GM18951 (cell line): ENCODE results near the gene NUP210L.

Experiments
- POLR2A ChIP-seq: IDR thresholded peaks from 4 replicates; pipeline ENCODE4 v1.6.1; 2011; ENCODE audit warnings: mild to moderate bottlenecking; ENCODE audit not compliant: insufficient read length, insufficient read depth; ENCODE audit errors: extremely low read depth
- in situ Hi-C: fragments of 300-500 bp; cut with MboI; formaldehyde crosslinking; loops from one replicate; pipeline ENCODE4 v1.12.0; 2022; ENCODE audit warnings: low sequenced_read_pairs, mixed read lengths, inconsistent platforms; ENCODE audit not compliant: unreplicated experiment

The NUP210L gene

DNA sequence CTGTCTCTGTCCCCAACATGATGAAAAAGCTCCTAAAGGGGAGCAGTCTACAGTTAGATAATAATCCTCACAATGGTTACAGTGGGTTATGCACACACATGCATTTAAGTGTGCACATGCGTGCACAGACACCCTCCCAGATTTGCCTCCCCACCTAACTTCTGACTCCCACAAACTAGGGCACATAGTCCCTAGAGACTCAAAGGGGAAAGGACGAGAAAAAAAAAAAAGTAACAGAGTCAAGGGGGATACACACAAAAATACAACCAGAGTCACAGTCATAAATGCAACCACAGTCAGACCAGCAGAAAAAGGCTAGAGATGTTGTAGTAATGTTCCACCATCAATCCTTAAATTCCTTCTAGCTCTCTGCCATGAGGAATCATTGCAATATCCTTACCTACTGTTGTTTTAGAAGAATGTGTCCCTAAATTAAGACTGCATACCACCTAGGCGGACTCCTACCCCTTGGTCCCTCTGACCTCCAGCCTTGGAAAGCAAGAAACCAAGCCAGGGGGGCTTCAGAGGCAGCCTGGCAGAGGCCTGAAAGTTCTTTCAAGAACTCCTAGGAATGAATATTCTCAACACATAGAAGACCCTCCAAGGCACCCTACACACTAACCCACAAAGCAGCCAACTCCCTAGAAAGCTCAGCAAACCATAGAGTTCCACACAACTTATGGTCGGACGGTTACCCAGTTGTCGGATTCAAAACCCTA is 197.7 kb downstream of the NUP210L start:
- TF ChIP-seq POLR2A: no peak
- in situ Hi-C loops: no loop called here

DNA sequence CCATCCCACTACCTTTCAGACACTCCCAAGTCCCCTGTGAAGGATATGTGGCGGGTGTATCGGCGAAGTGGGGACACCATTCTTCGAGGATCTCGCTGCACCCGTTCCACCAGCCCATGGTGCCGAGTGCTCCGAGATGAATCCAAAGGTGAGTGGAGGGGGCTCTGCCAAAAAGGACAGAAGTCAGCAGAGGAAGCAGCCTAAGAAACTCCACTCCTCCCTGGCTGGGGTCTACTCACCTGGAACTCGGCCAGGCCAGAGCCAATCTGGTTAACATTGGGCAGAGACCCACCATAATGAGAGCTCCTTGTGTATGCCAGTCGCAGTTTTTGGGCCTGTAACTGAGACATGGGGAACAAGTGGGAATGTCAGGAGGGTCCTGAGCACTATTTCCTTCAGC is 200.0 kb downstream of the NUP210L start:
- TF ChIP-seq POLR2A: no peak
- in situ Hi-C loops: no loop called here

DNA sequence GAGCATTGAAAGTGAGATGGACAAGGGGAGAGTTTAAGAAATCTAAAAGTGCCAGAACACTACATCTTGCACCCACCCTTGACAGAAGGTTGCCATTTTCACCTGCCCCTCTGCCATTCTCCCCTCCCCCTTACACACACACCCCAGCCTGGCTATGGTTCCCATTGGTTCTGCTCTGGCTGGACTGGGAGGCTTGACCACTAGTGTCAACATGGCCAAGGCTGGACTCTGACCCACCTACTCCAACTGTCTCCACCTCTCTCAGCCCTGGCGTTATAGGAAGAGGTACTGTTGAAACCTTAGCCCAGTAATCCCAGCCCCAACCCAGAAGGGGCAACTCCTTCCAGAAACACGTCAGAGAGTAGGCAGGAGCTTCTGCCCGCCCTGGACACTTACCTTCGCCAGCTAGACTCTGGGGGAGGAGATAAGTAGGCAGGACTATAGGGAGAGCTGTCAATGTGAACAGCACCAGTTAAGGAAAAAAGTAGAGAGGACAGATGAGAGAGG is 201.0 kb downstream of the NUP210L start:
- no peak for TF ChIP-seq POLR2A
- in situ Hi-C loops: no loop called here

DNA sequence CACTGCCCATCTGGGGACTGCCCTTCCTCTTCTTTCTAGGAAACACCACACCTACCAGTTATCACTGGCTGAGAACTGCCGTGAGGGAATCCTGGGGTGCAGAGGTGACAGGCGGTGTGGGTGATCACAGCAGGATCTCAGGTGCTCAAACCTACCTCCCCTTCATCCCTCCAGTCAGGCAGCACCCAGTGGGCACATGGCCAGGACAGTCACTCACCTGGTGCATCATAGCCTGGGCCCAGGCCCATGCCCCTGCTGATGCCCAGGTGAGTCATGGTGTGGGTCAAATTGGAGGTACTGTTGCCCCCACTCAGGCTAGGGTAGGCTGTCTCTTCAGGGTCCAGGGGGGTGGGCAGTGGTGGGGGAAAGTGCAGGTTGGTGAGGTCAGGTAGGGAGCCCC is 203.1 kb downstream of the NUP210L start:
- in situ Hi-C loops: no loop called here
- no peak for TF ChIP-seq POLR2A

DNA sequence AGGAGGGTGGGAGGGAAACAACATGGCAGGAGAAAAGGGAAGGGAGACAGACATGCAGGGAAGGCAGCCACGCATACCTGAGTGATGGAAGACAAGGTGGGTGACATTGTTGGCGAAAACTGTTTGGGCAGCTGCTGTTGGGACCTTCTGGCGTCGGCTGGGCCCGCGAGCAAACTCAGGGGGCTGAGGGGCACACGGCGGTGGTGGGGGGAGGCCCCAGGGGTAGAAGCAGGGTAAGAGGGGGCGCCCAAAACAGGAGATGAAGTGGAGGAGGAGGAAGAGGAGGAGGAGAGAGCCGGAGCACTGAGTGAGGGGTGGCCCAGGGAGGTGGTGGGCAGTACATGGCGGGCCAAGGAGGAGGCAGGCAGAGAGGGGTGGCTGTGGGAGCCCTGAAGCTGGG is 203.7 kb downstream of the NUP210L start:
- in situ Hi-C loops: no loop called here
- TF ChIP-seq POLR2A: no peak

GRCh38 chr1:153946622-153947241 is 208.1 kb downstream of the NUP210L start, which contains the start of gene DENND4B:
Gene DENND4B (minus strand): TSS chr1:153946718. CDS start chr1:153944374, 2,344 bp downstream.
- in situ Hi-C loops: no loop called here
- TF ChIP-seq POLR2A: peak; percentile 53

DNA sequence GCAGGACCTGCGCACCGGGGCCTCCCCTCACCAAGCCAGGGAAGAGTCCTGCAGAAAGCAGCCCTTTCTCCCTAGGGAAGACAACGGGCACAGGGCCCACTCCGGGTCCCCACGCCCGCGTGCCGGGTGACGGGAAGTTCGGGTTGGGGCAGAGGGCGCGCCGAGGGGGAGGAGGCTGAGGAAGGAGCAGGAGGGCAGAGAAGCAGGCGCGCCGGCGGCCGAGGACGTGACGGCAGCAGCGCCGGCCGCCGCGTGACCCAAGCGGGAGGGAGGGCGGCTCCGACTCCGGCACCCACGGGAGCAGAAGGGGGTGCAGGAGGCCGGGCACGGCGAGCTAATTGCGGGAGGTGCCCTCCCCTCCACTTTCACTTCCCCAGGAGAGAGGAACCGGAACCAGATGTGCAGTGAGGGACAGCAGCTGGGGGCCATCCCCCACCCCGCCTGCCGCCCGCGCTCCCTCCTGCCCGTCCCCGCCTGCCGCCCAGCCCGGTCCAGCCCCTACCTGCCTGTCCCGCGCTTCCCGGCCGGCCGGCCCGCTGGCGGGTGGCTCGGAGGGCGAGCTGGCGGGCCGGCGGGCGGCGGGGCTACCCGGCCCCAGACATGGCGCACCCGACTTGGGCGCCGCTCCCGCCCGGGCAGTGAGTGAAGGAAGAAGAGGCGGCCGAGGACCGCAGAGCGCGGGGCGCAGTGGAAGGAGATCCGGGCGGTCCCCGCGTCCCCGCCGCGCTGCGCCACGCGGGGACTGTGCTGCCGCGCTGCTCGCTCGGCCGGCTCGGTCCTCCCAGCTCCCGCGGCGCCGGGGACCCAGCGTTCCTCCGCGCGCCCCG is 208.9 kb downstream of the NUP210L start:
- in situ Hi-C loops: no loop called here

DNA sequence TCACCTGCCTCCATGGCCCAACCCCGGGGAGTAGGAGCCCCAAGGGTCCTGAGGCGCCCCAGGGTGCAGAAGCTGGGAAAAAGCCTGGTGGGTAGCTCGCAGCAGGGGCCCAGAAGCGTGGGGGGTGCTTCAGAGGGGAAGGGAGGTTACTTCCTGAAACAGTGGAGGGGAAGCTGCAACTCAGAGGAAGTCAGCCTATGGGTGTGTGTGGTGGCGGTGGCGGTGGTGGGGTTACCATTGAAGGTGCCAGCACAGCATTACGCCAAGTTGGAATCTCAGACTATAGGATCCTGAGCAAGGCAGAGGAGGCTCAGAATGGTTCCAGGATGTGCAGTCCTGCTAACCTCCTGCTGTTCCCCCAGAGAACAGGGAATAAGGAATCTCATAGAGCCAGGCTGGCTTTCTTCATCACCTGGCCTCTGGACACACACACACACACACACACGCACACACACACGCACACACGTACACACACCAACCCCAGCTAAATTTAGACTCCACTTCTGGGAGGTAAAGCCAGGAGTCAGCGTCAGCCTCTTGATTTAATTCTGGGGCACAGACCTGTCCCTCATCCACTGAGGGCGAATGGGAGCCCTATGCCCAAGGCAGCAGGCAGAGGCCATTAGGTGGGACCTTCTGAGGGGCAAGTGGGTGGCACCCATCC is 209.6 kb downstream of the NUP210L start:
- peak; percentile 63 for TF ChIP-seq POLR2A
- in situ Hi-C loops: no loop called here

More for the DNA sequence above, 208.9 kb downstream of the NUP210L start:
- TF ChIP-seq POLR2A: peak; percentile 69

DNA sequence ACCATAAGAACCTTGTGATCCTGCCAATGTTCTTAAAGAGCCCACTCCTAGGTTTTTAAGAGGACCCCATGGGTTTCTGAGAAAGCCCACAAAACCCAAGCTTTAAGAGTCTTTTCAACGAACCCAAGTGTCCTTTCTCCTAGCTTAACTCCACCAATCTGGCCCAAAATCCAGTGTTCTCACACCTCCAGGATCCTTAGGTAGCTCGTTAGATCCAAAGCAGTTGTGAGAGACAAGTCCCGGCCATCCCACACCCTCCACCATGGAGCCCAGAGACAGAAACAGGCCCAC is 210.1 kb downstream of the NUP210L start:
- in situ Hi-C loops: no loop called here
- TF ChIP-seq POLR2A: no peak

- no peak for TF ChIP-seq POLR2A
- in situ Hi-C loops: no loop called here
Measured at GRCh38 chr1:153944005-153944826, 210.7 kb downstream of the NUP210L start.

GRCh38 chr1:153942766-153943549 is 211.9 kb downstream of the NUP210L start:
- in situ Hi-C loops: no loop called here

More at GRCh38 chr1:153942766-153943549, 211.9 kb downstream of the NUP210L start:
- no peak for TF ChIP-seq POLR2A
